ENCODE data around the gene DLG2. TPM values are rescaled to one million over a fixed set of nuclear protein-coding genes. Genes with fewer than 3 reads are reported as not detected.
A peak's percentile ranks its signal among the peaks of the same experiment; 100 is the strongest.

The DLG2 gene
- total RNA-seq, 2 donors from 2014 or later, result 3.8 to 16.4 TPM

GRCh38 chr11:84558085-84558905, 1068.8 kb downstream of the DLG2 start:
- peak; percentile 70 for TF ChIP-seq CTCF (IDR thresholded peaks at IDR 0.05)
- Histone ChIP-seq H3K9me3 (no peaks in the 10 kb centered on the region), H3K4me1 (ENCODE audit: control insufficient read depth in 1 of 2, low read depth in 2 of 2) (no peaks in the 10 kb centered on the region), H3K36me3 (no peaks in the 10 kb centered on the region), H3K4me3 (no peak overlapping the region), H3K27ac (no peak overlapping the region), H3K27me3 (replicated peaks; ENCODE audit: insufficient read depth) (no peaks in the 10 kb centered on the region)
- DNase-seq (ENCODE audit: low spot score), result no peak
- no peak for ATAC-seq (ENCODE audit: insufficient number of reproducible peaks, low FRiP score, low read depth)

- TF ChIP-seq CTCF (IDR thresholded peaks at IDR 0.05), result no peak
- Histone ChIP-seq H3K9me3 (no peaks in the 10 kb centered on the region), H3K4me3 (no peak overlapping the region), H3K36me3 (no peaks in the 10 kb centered on the region), H3K27ac (no peak overlapping the region), H3K27me3 (replicated peaks; ENCODE audit: insufficient read depth) (no peaks in the 10 kb centered on the region), H3K4me1 (ENCODE audit: control insufficient read depth in 1 of 2, low read depth in 2 of 2) (no peaks in the 10 kb centered on the region)
- ATAC-seq (ENCODE audit: insufficient number of reproducible peaks, low FRiP score, low read depth), result no peak
- no peak for DNase-seq (ENCODE audit: low spot score)
Observed at GRCh38 chr11:84552791-84553190, 1074.4 kb downstream of the DLG2 start.

GRCh38 chr11:84549217-84549616, 1077.9 kb downstream of the DLG2 start:
- H3K9me3 ChIP-seq, result no peaks in the 10 kb centered on the region
- ATAC-seq (ENCODE audit: insufficient number of reproducible peaks, low FRiP score, low read depth) (no peak), DNase-seq (ENCODE audit: low spot score) (no peak)
- H3K36me3 ChIP-seq, result no peaks in the 10 kb centered on the region
- no peaks in the 10 kb centered on the region for H3K27me3 ChIP-seq (replicated peaks; ENCODE audit: insufficient read depth)
- no peak overlapping the region for H3K4me3 ChIP-seq
- TF ChIP-seq CTCF (IDR thresholded peaks at IDR 0.05), result no peak
- no peaks in the 10 kb centered on the region for H3K4me1 ChIP-seq (ENCODE audit: control insufficient read depth in 1 of 2, low read depth in 2 of 2)
- H3K27ac ChIP-seq, result no peak overlapping the region

GRCh38 chr11:84544566-84544965, 1082.6 kb downstream of the DLG2 start:
- Histone ChIP-seq H3K4me1 (ENCODE audit: control insufficient read depth in 1 of 2, low read depth in 2 of 2) (no peaks in the 10 kb centered on the region), H3K27me3 (replicated peaks; ENCODE audit: insufficient read depth) (no peaks in the 10 kb centered on the region), H3K36me3 (no peaks in the 10 kb centered on the region), H3K9me3 (no peaks in the 10 kb centered on the region), H3K4me3 (no peak overlapping the region), H3K27ac (no peak overlapping the region)
- no peak for DNase-seq (ENCODE audit: low spot score)
- TF ChIP-seq CTCF (IDR thresholded peaks at IDR 0.05), result no peak
- ATAC-seq (ENCODE audit: insufficient number of reproducible peaks, low FRiP score, low read depth), result no peak

- Histone ChIP-seq H3K9me3 (no peaks in the 10 kb centered on the region), H3K36me3 (no peaks in the 10 kb centered on the region), H3K4me1 (ENCODE audit: control insufficient read depth in 1 of 2, low read depth in 2 of 2) (no peaks in the 10 kb centered on the region), H3K27ac (no peak overlapping the region), H3K27me3 (replicated peaks; ENCODE audit: insufficient read depth) (no peaks in the 10 kb centered on the region), H3K4me3 (no peak overlapping the region)
- ATAC-seq (ENCODE audit: insufficient number of reproducible peaks, low FRiP score, low read depth), result no peak
- no peak for TF ChIP-seq CTCF (IDR thresholded peaks at IDR 0.05)
- DNase-seq (ENCODE audit: low spot score), result no peak
Observed at GRCh38 chr11:84543367-84544159, 1083.6 kb downstream of the DLG2 start.

Data from thoracic aorta (tissue), 2 donors.